ENCODE results near the gene RB1. TPM values are rescaled to one million over a fixed set of nuclear protein-coding genes. Genes with fewer than 3 reads are reported as not detected.
A peak's percentile ranks its signal among the peaks of the same experiment; 100 is the strongest.

RB1 gene
- total RNA-seq, 2 experiments from 2014 or later: 33.5 to 84.4 TPM

DNA sequence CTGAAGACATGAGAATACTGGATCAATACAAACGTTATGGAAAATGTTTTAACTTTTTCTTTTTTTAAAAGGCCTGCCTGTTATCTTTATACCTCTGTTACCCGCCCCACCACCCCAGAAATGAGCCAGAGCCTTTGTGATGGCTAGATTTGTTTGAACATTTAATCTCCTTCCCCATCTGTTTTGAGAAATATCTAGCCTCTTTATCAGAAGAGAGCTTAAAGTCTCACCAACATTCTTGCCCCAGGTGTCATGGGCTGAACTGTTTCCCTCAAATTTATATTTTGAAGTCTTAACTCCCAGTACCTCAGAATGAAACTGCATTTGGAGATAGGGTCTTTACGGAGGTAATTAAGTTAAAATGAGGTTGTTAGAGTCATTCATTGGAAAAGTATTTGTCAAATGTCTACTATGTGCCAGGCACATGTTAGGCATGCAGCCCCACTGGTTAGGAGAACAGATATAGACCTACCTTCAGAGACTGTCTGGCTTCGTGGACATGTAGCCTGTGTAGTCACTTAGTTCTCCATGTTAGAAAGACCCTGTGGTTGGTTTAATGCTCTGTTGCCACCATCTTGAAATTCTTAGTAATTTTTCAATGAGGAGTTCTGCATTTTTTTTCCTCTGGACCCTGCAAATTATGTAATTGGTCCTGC, 6.3 kb upstream of the RB1 start:
- ChIA-PET CTCF (ENCODE audit: unreplicated experiment) (no interaction called here), POLR2A (interaction anchor here (0.6 to 0.7 kb wide), 3 partner anchors 9 to 259 kb away, joined by 3 to 4 read pairs (median 3); no protein-coding TSS in a partner anchor)

DNA sequence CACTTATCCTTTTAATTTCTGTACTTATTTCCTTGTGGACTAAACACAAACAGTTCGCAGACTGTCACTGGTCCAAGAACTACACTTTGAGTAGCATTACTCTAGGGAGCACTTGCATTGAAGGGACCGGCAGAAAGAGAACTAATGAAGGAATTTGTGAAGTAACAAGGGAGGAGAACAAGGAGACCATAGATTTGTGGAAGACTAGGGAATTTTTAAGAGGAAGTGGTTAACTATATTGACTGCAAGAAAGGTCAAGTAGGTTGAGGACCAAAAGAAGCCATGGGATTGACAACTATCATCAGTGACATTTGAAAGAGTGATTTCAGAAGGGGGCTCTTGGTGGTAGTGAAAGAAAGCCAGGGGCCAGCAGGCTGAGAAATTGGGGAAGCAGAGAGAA, 4.0 kb upstream of the RB1 start:
- TF ChIP-seq, protein P1, sequence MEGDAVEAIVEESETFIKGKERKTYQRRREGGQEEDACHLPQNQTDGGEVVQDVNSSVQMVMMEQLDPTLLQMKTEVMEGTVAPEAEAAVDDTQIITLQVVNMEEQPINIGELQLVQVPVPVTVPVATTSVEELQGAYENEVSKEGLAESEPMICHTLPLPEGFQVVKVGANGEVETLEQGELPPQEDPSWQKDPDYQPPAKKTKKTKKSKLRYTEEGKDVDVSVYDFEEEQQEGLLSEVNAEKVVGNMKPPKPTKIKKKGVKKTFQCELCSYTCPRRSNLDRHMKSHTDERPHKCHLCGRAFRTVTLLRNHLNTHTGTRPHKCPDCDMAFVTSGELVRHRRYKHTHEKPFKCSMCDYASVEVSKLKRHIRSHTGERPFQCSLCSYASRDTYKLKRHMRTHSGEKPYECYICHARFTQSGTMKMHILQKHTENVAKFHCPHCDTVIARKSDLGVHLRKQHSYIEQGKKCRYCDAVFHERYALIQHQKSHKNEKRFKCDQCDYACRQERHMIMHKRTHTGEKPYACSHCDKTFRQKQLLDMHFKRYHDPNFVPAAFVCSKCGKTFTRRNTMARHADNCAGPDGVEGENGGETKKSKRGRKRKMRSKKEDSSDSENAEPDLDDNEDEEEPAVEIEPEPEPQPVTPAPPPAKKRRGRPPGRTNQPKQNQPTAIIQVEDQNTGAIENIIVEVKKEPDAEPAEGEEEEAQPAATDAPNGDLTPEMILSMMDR (conservative IDR thresholded peaks at IDR 0.05; ENCODE audit: low read length): no peak
- no peaks in the 10 kb centered on the region; the same call in 1 of the 2 replicates for H3K79me2 ChIP-seq (ENCODE audit: insufficient read depth, low read depth, low read length)
- H2AFZ ChIP-seq (ENCODE audit: low read length): no peak overlapping the region
- no peak overlapping the region for H3K4me2 ChIP-seq (ENCODE audit: low read length)
- POLR2A ChIA-PET: no interaction called here
- H3K9me3 ChIP-seq (ENCODE audit: low read length): no peaks in the 10 kb centered on the region
- CTCF ChIA-PET (ENCODE audit: unreplicated experiment): no interaction called here
- no peak for DNase-seq (ENCODE audit: low spot score)
- no peaks in the 10 kb centered on the region for H3K9me2 ChIP-seq (ENCODE audit: insufficient read depth, low read length)
- BruUV-seq (replicated peaks): no TSS peak
- H3K4me3 ChIP-seq (ENCODE audit: low read depth, low read length, poor library complexity, severe bottlenecking): no peak overlapping the region
- H3K27ac ChIP-seq (ENCODE audit: low read depth, low read length, poor library complexity, severe bottlenecking): no peak overlapping the region
- H3K36me3 ChIP-seq (ENCODE audit: insufficient read depth, low read length): no peaks in the 10 kb centered on the region
- no peaks in the 10 kb centered on the region for H4K20me1 ChIP-seq (ENCODE audit: insufficient read depth, low read length)
- intact Hi-C loops (cut with micrococcal nuclease; ENCODE audit: unreplicated experiment): no loop called here
- H3K4me1 ChIP-seq (ENCODE audit: insufficient read depth, low read length, poor library complexity, severe bottlenecking): peaks cover 17% of the 10 kb centered on the region

More for the DNA sequence above, 6.3 kb upstream of the RB1 start:
- Histone ChIP-seq H3K4me2 (ENCODE audit: low read length) (no peak overlapping the region), H3K79me2 (ENCODE audit: insufficient read depth, low read depth, low read length) (no peaks in the 10 kb centered on the region), H3K27ac (ENCODE audit: low read depth, low read length, poor library complexity, severe bottlenecking) (no peak overlapping the region), H4K20me1 (ENCODE audit: insufficient read depth, low read length) (no peaks in the 10 kb centered on the region), H3K9me3 (ENCODE audit: low read length) (no peaks in the 10 kb centered on the region), H3K4me1 (ENCODE audit: insufficient read depth, low read length, poor library complexity, severe bottlenecking) (peaks cover 11% of the 10 kb centered on the region), H3K4me3 (ENCODE audit: low read depth, low read length, poor library complexity, severe bottlenecking) (no peak overlapping the region), H3K9me2 (ENCODE audit: insufficient read depth, low read length) (no peaks in the 10 kb centered on the region), H3K36me3 (ENCODE audit: insufficient read depth, low read length) (no peaks in the 10 kb centered on the region), H2AFZ (ENCODE audit: low read length) (no peak overlapping the region)
- intact Hi-C loops (cut with micrococcal nuclease; ENCODE audit: unreplicated experiment): no loop called here
- no peak for TF ChIP-seq EZH2phosphoT487 (IDR thresholded peaks at IDR 0.05; ENCODE audit: borderline replicate concordance, low read depth, low read length)
- TF ChIP-seq, protein P1 (conservative IDR thresholded peaks at IDR 0.05; ENCODE audit: low read length): no peak
- DNase-seq (ENCODE audit: low spot score): no peak
- BruUV-seq (replicated peaks): no TSS peak

DNA sequence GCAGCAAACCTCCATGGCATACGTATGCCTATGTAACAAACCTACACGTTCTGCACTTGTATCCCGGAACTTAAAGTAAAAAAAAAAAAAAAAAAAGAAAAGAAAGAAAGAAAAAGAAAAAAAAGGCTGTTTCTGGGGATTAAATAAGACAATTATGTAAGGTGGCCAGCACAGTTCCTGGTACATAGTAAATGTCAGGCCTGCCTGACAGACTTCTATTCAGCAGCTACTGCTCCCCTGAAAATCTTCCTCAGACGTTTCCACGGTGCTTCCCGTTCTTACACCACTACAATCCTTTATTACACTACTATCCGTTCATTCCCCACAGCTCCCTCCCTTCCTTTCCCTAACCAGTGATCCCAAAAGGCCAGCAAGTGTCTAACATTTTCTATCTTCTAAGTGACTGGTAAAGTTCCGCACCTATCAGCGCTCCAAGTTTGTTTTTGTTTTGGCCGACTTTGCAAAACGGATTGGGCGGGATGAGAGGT, 636 bp upstream of the RB1 start:
- TF ChIP-seq, protein P1 (conservative IDR thresholded peaks at IDR 0.05; ENCODE audit: low read length): no peak
- TF ChIP-seq EZH2phosphoT487 (IDR thresholded peaks at IDR 0.05; ENCODE audit: borderline replicate concordance, low read depth, low read length): no peak
- Histone ChIP-seq H4K20me1 (ENCODE audit: insufficient read depth, low read length) (peaks cover 15% of the 10 kb centered on the region; the same call in 1 of the 2 replicates), H3K79me2 (ENCODE audit: insufficient read depth, low read depth, low read length) (peaks cover 33% of the 10 kb centered on the region), H3K9me2 (ENCODE audit: insufficient read depth, low read length) (no peaks in the 10 kb centered on the region), H3K36me3 (ENCODE audit: insufficient read depth, low read length) (peaks cover 29% of the 10 kb centered on the region), H3K9me3 (ENCODE audit: low read length) (no peaks in the 10 kb centered on the region), H3K27ac (ENCODE audit: low read depth, low read length, poor library complexity, severe bottlenecking) (peak overlapping the region; percentile 94), H3K4me2 (ENCODE audit: low read length) (peak overlapping the region; percentile 95), H3K4me1 (ENCODE audit: insufficient read depth, low read length, poor library complexity, severe bottlenecking) (peaks cover 28% of the 10 kb centered on the region), H3K4me3 (ENCODE audit: low read depth, low read length, poor library complexity, severe bottlenecking) (peak overlapping the region; percentile 93), H2AFZ (ENCODE audit: low read length) (peak overlapping the region; percentile 95)
- intact Hi-C loops (cut with micrococcal nuclease; ENCODE audit: unreplicated experiment): loop anchor here (5.0 to 10.0 kb wide), 4 partner anchors 178 to 1318 kb away; partner anchors contain the start of genes FNDC3A and NUDT15
- DNase-seq (ENCODE audit: low spot score): peak; percentile 47
- POLR2A ChIA-PET: interaction anchor here (0.6 to 2.0 kb wide), 8 partner anchors 12 to 1119 kb away, joined by 3 to 6 read pairs (median 4); no protein-coding TSS in a partner anchor
- CTCF ChIA-PET (ENCODE audit: unreplicated experiment): no interaction called here
- no TSS peak for BruUV-seq (replicated peaks)

Measured in OCI-LY7 (cell line).